Neuronal stem cell (in vitro differentiated cells): ENCODE measurements around the gene CYB5R3.

Source experiments
- DNase-seq: peaks from one replicate; pipeline ENCODE4 v3.0.0-alpha.2; 2013; ENCODE audit warnings: low spot score
- H2AFZ ChIP-seq: one replicate; pipeline ENCODE4 v1.6.1; 2013; ENCODE audit warnings: mild to moderate bottlenecking, low read length, inconsistent platforms
- H2AK5ac ChIP-seq: 2 replicates; pipeline ENCODE4 v1.6.1; 2013; ENCODE audit warnings: low read depth, mild to moderate bottlenecking, inconsistent platforms, low read length, moderate library complexity, mixed read lengths
- H2BK120ac ChIP-seq: 2 replicates; pipeline ENCODE4 v1.6.1; 2013; ENCODE audit warnings: low read depth, mild to moderate bottlenecking, inconsistent platforms, low read length, moderate library complexity, mixed read lengths
- H2BK12ac ChIP-seq: one replicate; pipeline ENCODE4 v1.6.1; 2013; ENCODE audit warnings: low read length, inconsistent platforms
- H2BK15ac ChIP-seq: 2 replicates; pipeline ENCODE4 v1.6.1; 2013; ENCODE audit warnings: mild to moderate bottlenecking, low read length, inconsistent platforms, mixed read lengths
- H2BK5ac ChIP-seq: one replicate; pipeline ENCODE4 v1.6.1; 2013; ENCODE audit warnings: inconsistent platforms, mild to moderate bottlenecking, low read length, moderate library complexity
- H3K14ac ChIP-seq: one replicate; pipeline ENCODE4 v1.6.1; 2013; ENCODE audit warnings: low read length, inconsistent platforms
- H3K18ac ChIP-seq: 2 replicates; pipeline ENCODE4 v1.6.1; 2013; ENCODE audit warnings: low read length, inconsistent platforms
- H3K23ac ChIP-seq: 2 replicates; pipeline ENCODE4 v1.6.1; 2013; ENCODE audit warnings: low read depth, mild to moderate bottlenecking, mixed read lengths, low read length, inconsistent platforms; ENCODE audit not compliant: poor library complexity
- H3K27ac ChIP-seq: replicated peaks from 3 replicates; pipeline ENCODE4 v1.5.1; 2013; ENCODE audit warnings: low read length, inconsistent platforms
- H3K27me3 ChIP-seq, 3 experiments: 2 replicates each; pipeline ENCODE4 v1.6.1; 2013; ENCODE audit warnings: low read length in 3 of 3, mild to moderate bottlenecking in 2 of 3, inconsistent platforms in 1 of 3, low read depth in 1 of 3, mixed read lengths in 1 of 3, moderate library complexity in 1 of 3; ENCODE audit not compliant: control insufficient read depth in 3 of 3, insufficient read depth in 3 of 3
- H3K36me3 ChIP-seq, 2 donors: replicated peaks in 1 of 2; 2 replicates each; pipeline ENCODE4 v1.6.1; 2013; ENCODE audit warnings: low read length in 2 of 2; ENCODE audit not compliant: control insufficient read depth in 2 of 2, insufficient read depth in 2 of 2
- H3K4ac ChIP-seq: 2 replicates; pipeline ENCODE4 v1.6.1; 2013; ENCODE audit warnings: inconsistent platforms, mild to moderate bottlenecking, low read length, moderate library complexity
- H3K4me1 ChIP-seq, 2 donors: 1 replicate in 1 of 2; 2 replicates in 1 of 2; pipeline ENCODE4 v1.6.1; 2013; ENCODE audit warnings: low read length in 2 of 2, low read depth in 1 of 2; ENCODE audit not compliant: control insufficient read depth in 2 of 2, insufficient read depth in 1 of 2
- H3K4me2 ChIP-seq: one replicate; pipeline ENCODE4 v1.6.1; 2013; ENCODE audit warnings: mild to moderate bottlenecking, low read length, inconsistent platforms; ENCODE audit not compliant: insufficient read depth, poor library complexity, severe bottlenecking
- H3K4me3 ChIP-seq, 2 donors: 2 replicates each; pipeline ENCODE4 v1.5.1; 2013; ENCODE audit warnings: low read length in 2 of 2, mild to moderate bottlenecking in 2 of 2, inconsistent platforms in 1 of 2, moderate library complexity in 1 of 2
- H3K79me1 ChIP-seq: one replicate; pipeline ENCODE4 v1.6.1; 2013; ENCODE audit warnings: low read depth, mild to moderate bottlenecking, inconsistent platforms, low read length, moderate library complexity
- H3K9ac ChIP-seq: one replicate; pipeline ENCODE4 v1.6.1; 2013; ENCODE audit warnings: mild to moderate bottlenecking, low read depth, low read length, inconsistent platforms; ENCODE audit not compliant: poor library complexity
- H3K9me3 ChIP-seq, 2 donors: replicated peaks in 1 of 2; 2 replicates each; pipeline versions ENCODE3 to v1.6.1; 2013; ENCODE audit warnings: low read length in 2 of 2, mild to moderate bottlenecking in 2 of 2, inconsistent platforms in 1 of 2, low read depth in 1 of 2, mixed read lengths in 1 of 2, moderate library complexity in 1 of 2; ENCODE audit not compliant: control insufficient read depth in 2 of 2, insufficient read depth in 1 of 2
- H4K8ac ChIP-seq: one replicate; pipeline ENCODE4 v1.6.1; 2013; ENCODE audit warnings: low read depth, mild to moderate bottlenecking, inconsistent platforms, low read length, moderate library complexity
- H4K91ac ChIP-seq: one replicate; pipeline ENCODE4 v1.6.1; 2013; ENCODE audit warnings: low read length, low read depth, mild to moderate bottlenecking, inconsistent platforms; ENCODE audit not compliant: poor library complexity
- WGBS, 2 donors: extraction: QIAGEN DNeasy Blood & Tissue Kit; methylation state at CpG; one replicate each; pipeline ENCODE4 v1.1.7; 2013; ENCODE audit warnings: missing lambda C conversion rate in 2 of 2, mixed read lengths in 1 of 2; ENCODE audit not compliant: insufficient read length in 2 of 2, insufficient replicate concordance in 1 of 2; ENCODE audit errors: extremely low coverage in 2 of 2; 5-methylcytosine and 5-hydroxymethylcytosine counted together

The CYB5R3 gene

DNA sequence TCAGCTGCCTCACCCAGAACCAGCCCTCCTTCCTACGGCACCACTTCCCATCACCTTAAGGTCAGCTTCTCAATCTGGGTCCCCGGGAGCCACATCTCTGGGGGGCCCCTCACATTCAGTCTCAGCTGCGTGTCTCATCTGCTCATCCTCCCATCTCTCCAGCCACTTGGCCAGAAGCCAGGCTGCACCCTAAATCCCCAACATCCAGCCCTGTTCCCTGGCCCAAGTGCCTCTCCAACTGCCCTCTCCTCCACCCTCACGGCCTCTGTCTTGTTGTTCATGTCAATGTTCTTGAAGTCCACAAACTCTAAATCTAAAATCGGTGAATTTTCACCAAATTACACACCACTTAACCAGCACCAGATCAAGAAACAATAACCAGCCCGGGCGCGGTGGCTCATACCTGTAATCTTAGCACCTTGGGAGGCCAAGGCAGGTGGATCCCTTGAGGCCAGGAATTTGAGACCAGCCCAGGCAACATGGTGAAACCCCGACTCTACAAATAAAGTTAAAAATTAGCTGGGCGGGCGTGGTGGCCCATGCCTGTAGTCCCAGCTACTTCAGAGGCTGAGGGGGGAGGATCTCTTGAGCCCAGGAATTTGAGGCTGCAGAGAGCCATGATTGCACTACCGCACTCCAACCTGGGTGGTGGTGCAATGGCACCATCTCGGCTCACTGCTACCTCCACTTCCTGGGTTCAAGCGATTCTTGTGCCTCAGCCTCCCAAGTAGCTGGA is 37.7 kb upstream of the CYB5R3 start:
- Histone ChIP-seq H3K9me3 (no peaks in the 10 kb centered on the region), H2BK12ac (no peak overlapping the region), H2BK15ac (peak overlapping the region; percentile 27), H2BK5ac (no peak overlapping the region), H3K4ac (no peak overlapping the region), H3K14ac (no peak overlapping the region), H4K91ac (no peak overlapping the region), H3K18ac (peak overlapping the region; percentile 54), H4K8ac (no peak overlapping the region), H3K4me2 (no peak overlapping the region), H3K9ac (no peak overlapping the region), H3K36me3 (no peaks in the 10 kb centered on the region), H3K27me3 (peaks cover 0 to 31% (median 0%) of the 10 kb centered on the region in 3 experiments), H3K4me3 (no peak overlapping the region), H3K27ac (no peak overlapping the region), H2AFZ (peak overlapping the region; percentile 41), H3K4me1 (peaks cover 12 to 14% of the 10 kb centered on the region in 2 donors), H3K79me1 (peaks cover 3% of the 10 kb centered on the region), H2BK120ac (peak overlapping the region; percentile 3), H2AK5ac (peak overlapping the region; percentile 97), H3K23ac (peak overlapping the region; percentile 35)
- no peak for DNase-seq
- no CpG with 5 or more reads among the region's 14 CpGs for WGBS, 2 donors

DNA sequence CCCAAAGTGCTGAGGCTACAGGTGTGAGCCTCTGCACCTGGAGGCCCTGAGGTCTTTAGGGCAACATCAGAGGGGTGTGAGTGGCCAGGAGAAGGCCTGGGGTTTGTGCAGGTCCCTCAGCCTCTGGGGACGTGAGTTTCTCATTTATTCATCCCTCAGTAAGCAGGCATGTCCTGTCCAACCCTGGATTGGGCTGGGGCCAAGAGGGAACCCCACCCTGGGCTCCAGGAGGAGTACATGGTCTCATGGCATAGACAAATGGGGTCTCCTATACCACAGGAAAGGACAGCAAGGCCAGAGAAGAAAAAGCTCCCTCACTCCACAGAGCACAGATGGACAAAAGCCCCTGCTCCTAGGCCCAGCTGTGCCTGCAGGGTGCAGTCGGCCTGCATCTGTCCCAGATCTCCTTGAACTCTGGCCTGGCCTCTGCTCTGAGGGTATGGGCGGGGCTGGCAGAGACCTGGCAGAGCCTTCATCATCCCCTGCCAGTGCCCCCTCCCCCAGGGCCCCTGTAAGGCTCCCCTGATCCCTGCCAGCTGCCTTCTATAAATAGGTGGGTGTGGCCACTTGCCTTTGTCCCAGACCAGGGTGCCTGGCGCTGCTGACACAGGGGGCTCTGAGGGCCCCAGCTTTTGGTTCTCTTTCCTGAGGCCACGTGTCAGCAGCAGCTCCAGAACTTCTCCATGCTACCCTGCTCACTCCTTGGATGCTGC is 36.9 kb upstream of the CYB5R3 start:
- Histone ChIP-seq H3K9me3 (no peaks in the 10 kb centered on the region), H2BK12ac (no peak overlapping the region), H2BK5ac (no peak overlapping the region), H4K91ac (no peak overlapping the region), H2BK15ac (no peak overlapping the region), H3K27ac (no peak overlapping the region), H3K9ac (no peak overlapping the region), H3K18ac (peak overlapping the region; percentile 84), H3K4me1 (peaks cover 12 to 14% of the 10 kb centered on the region in 2 donors), H3K4me2 (no peak overlapping the region), H3K14ac (no peak overlapping the region), H2AFZ (peak overlapping the region; percentile 41), H3K36me3 (no peaks in the 10 kb centered on the region), H3K27me3 (peaks cover 0 to 33% (median 0%) of the 10 kb centered on the region in 3 experiments), H3K79me1 (peaks cover 3% of the 10 kb centered on the region), H4K8ac (peak overlapping the region; percentile 50), H3K23ac (no peak overlapping the region), H3K4ac (no peak overlapping the region), H2AK5ac (peak overlapping the region; percentile 58), H3K4me3 (no peak overlapping the region), H2BK120ac (no peak overlapping the region)
- WGBS, 2 donors, result no CpG with 5 or more reads among the region's 5 CpGs
- DNase-seq, result no peak

DNA sequence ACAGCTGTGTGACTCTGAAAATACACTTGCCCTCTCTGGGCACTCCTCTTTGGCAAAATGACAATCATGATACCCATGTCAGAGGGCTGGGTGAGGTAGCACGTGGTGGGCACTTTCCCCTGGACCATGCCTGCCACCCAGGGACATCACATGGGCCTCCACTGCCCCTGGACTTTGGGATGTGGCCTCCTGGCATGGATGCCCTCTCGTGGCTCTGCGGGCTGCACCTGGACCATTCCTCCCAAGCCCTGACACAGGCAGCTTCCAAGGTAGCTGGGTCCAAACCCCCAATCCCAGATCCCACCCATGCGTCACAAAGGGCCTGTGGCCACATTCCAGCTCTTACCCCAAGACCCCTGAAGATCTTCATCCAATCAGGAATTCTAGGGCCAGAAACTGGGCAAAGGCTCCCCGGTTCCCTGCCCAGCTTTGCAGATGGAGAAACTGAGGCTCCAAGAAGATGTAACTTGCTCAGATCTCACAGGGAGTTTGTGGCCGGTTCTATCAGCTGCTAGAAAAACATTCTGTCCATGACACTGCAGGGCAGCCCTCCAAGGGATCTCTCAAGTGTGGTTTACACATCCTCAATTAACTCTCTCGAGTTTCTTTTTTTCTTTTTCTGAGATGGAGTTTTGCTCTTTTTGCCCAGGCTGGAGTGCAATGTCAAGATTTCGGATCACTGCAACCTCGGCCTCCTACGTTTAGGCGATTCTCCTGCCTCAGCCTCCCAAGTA is 35.4 kb upstream of the CYB5R3 start:
- H3K9me3 ChIP-seq, result no peaks in the 10 kb centered on the region
- WGBS, 2 donors, result no CpG with 5 or more reads among the region's 11 CpGs
- no peak overlapping the region for H3K4me2 ChIP-seq
- no peaks in the 10 kb centered on the region for H3K36me3 ChIP-seq
- no peak overlapping the region for H3K27ac ChIP-seq
- H2BK5ac ChIP-seq, result no peak overlapping the region
- no peak overlapping the region for H2BK120ac ChIP-seq
- peak overlapping the region; percentile 50 for H2BK15ac ChIP-seq
- H3K23ac ChIP-seq, result no peak overlapping the region
- no peak overlapping the region for H3K4ac ChIP-seq
- peaks cover 0 to 30% (median 0%) of the 10 kb centered on the region in 3 experiments for H3K27me3 ChIP-seq
- no peak overlapping the region for H4K8ac ChIP-seq
- H3K18ac ChIP-seq, result no peak overlapping the region
- H3K14ac ChIP-seq, result peak overlapping the region; percentile 39
- H4K91ac ChIP-seq, result no peak overlapping the region
- H3K4me3 ChIP-seq, result no peak overlapping the region
- no peak overlapping the region for H3K9ac ChIP-seq
- peaks cover 12 to 14% of the 10 kb centered on the region in 2 donors for H3K4me1 ChIP-seq
- no peak overlapping the region for H2AK5ac ChIP-seq
- peaks cover 3% of the 10 kb centered on the region for H3K79me1 ChIP-seq
- H2AFZ ChIP-seq, result no peak overlapping the region
- DNase-seq, result no peak
- H2BK12ac ChIP-seq, result no peak overlapping the region
